ENCODE measurements around the gene LONRF3. TPM values are rescaled to one million over a fixed set of nuclear protein-coding genes. Genes with fewer than 3 reads are reported as not detected.
A peak's percentile ranks its signal among the peaks of the same experiment; 100 is the strongest.
"Not testable (repeated sequence)": the region's sequence is repeated elsewhere in the genome, so short reads cannot be mapped to it uniquely, and the experiment has no call there.

The LONRF3 gene
- total RNA-seq, 2 experiments from 2014 or later, result 1.6 TPM

DNA sequence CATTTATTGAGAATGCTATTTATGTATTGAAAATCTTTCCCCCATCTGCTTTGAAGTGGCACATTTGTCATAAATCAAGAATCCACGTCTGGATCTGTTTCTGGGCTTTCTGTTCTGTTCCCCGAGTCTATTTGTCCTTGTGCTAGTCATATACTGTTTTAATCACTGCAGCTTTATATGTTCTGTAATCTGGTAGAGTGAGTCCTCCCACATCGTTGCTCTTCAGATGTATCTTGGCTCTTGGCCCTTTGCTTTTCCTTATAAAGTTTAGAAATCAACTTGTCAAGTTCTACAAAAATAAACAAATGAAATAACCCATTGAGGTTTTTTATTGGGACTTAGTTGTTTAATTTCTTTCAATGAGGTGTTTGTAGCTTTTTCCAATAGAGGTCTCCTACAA lies 29.0 kb downstream of the LONRF3 start:
- Mint-ChIP-seq H3K27ac (no peak overlapping the region), H3K36me3 (no peaks in the 10 kb centered on the region), H3K9me3 (no peaks in the 10 kb centered on the region), H3K27me3 (no peaks in the 10 kb centered on the region), H3K4me3 (no peak overlapping the region), H3K4me1 (no peaks in the 10 kb centered on the region)
- POLR2A ChIA-PET, result no interaction called here
- DNase-seq (no peak), ATAC-seq (ENCODE audit: low read depth) (no peak)

DNA sequence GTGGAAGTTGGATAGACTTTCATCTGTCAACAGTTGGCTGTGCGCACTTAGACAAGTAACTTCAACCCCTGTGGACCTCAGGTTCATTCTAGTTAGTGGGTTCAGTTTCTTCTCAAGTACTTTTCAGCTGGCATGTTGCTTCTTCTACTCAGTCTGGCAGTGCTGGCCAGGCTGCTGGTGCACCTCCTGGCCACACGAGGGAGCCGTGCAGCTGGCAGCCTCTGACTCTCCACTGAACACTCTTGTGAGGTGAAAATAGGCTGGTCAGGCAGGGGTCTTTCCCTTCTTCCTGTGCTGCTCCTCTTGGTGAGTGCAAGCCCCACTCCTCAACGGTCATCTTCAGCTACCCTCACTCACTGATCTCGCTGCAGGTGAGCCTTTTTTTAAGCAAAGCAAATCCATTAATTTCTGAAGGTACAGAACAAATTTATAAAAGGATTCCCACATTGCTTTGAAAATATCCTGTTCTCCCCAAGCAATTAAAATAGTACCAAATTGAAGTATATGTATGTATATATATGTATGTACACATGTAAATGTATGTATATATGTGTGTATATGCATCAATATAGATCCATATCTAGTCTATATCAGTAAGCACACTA lies 30.6 kb downstream of the LONRF3 start:
- POLR2A ChIA-PET, result interaction anchor here (0.6 kb wide), 1 partner anchor 30 kb away, joined by 3 read pairs; the partner anchor contains the start of gene LONRF3

DNA sequence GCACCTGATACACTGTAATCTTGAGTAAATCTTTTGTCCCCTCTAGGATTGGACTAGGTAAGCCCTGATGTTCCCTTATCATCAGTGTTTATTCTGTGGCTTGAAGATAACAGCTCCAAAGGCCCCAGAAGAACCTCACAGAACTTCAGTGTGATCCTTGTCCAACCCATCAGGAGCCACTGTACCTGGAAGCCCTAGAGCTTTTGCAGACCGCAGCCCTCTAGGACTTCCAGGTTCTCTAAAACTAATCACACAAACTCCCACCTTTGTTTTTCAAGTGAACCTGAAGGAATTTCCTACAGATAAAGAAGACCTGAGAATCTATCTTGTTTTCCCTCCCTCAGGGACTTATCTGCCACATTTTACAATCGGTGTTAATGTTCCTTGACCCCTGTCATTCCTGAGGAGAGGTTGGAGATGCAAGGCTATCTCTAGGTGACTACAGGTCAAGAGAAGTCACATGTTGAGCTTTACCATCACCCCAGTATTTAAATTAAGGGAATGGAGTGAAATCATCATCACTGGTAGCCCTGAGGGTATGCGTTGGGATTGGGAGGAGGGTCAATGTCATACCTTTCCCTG lies 32.9 kb downstream of the LONRF3 start:
- ATAC-seq (ENCODE audit: low read depth) (no peak), DNase-seq (no peak)
- peaks cover 1% of the 10 kb centered on the region for H3K36me3 Mint-ChIP-seq
- H3K27me3 Mint-ChIP-seq, result no peaks in the 10 kb centered on the region
- H3K4me3 Mint-ChIP-seq, result no peak overlapping the region
- POLR2A ChIA-PET, result no interaction called here
- H3K27ac Mint-ChIP-seq, result no peak overlapping the region
- H3K9me3 Mint-ChIP-seq, result no peaks in the 10 kb centered on the region
- H3K4me1 Mint-ChIP-seq, result no peaks in the 10 kb centered on the region

More for the DNA sequence above, 30.6 kb downstream of the LONRF3 start:
- Mint-ChIP-seq H3K4me3 (no peak overlapping the region), H3K9me3 (no peaks in the 10 kb centered on the region), H3K27ac (no peak overlapping the region), H3K27me3 (no peaks in the 10 kb centered on the region), H3K36me3 (no peaks in the 10 kb centered on the region), H3K4me1 (no peaks in the 10 kb centered on the region)
- peak; percentile 50 for DNase-seq
- peak; percentile 61 for ATAC-seq (ENCODE audit: low read depth)

GRCh38 chrX:119008110-119008744 lies 33.8 kb downstream of the LONRF3 start:
- H3K4me1 Mint-ChIP-seq, result no peaks in the 10 kb centered on the region
- no peaks in the 10 kb centered on the region for H3K9me3 Mint-ChIP-seq
- peak; percentile 37 for DNase-seq
- no peaks in the 10 kb centered on the region for H3K27me3 Mint-ChIP-seq
- peaks cover 1% of the 10 kb centered on the region for H3K36me3 Mint-ChIP-seq
- POLR2A ChIA-PET, result no interaction called here
- no peak for ATAC-seq (ENCODE audit: low read depth)
- no peak overlapping the region for H3K27ac Mint-ChIP-seq
- no peak overlapping the region for H3K4me3 Mint-ChIP-seq

DNA sequence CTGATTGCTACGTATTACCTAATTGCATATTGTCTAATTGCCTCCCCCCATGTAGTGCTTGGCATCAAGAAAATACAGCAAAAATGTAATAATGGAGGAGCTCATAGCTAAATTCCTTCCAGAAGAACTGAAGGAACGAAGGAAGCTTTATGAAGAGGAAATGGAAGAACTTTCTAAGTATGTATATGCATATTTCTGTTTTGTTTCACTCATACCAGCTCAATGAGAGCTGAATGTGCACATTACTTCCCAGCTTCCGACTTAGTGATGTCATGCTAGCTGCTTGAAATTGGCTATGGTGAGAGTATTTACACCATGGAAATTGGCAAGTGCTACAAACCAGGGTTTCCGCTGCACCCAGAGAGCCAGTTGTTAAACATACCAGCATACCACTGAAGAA lies 34.7 kb downstream of the LONRF3 start:
- Mint-ChIP-seq H3K9me3 (no peaks in the 10 kb centered on the region), H3K27ac (no peak overlapping the region), H3K36me3 (peaks cover 1% of the 10 kb centered on the region), H3K4me3 (no peak overlapping the region), H3K4me1 (no peaks in the 10 kb centered on the region), H3K27me3 (no peaks in the 10 kb centered on the region)
- no peak for ATAC-seq (ENCODE audit: low read depth)
- POLR2A ChIA-PET, result no interaction called here
- no peak for DNase-seq

DNA sequence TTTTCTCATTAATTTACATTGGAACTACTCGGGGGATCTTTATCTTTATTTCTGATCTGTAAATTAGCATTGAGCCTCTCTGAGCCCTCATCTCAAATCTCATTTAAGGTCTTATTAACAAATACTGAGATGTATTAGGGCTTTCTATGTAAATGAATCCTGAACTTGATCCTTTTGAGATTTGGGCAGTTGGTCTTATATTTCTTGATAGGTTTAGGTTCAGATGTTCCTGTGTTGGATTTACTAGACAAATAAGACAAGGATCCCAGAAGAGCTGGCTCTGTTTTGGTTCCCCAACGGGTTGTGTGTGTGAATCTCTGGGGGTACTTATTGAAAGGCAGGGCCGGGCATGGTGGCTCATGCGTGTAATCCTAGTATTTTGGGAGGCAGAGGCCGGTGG lies 36.1 kb downstream of the LONRF3 start:
- no peak overlapping the region for H3K4me3 Mint-ChIP-seq
- H3K9me3 Mint-ChIP-seq, result no peaks in the 10 kb centered on the region
- H3K27me3 Mint-ChIP-seq, result no peaks in the 10 kb centered on the region
- POLR2A ChIA-PET, result no interaction called here
- peaks cover 6% of the 10 kb centered on the region for H3K4me1 Mint-ChIP-seq
- H3K36me3 Mint-ChIP-seq, result peaks cover 1% of the 10 kb centered on the region
- DNase-seq (no peak), ATAC-seq (ENCODE audit: low read depth) (no peak)
- H3K27ac Mint-ChIP-seq, result no peak overlapping the region

- POLR2A ChIA-PET, result no interaction called here
- Mint-ChIP-seq H3K4me3 (no peak overlapping the region), H3K9me3 (no peaks in the 10 kb centered on the region), H3K4me1 (peaks cover 11% of the 10 kb centered on the region), H3K36me3 (peaks cover 1% of the 10 kb centered on the region), H3K27me3 (no peaks in the 10 kb centered on the region), H3K27ac (no peak overlapping the region)
- DNase-seq (no peak), ATAC-seq (ENCODE audit: low read depth) (no peak)
Observed at GRCh38 chrX:119013164-119013563, 38.7 kb downstream of the LONRF3 start.

DNA sequence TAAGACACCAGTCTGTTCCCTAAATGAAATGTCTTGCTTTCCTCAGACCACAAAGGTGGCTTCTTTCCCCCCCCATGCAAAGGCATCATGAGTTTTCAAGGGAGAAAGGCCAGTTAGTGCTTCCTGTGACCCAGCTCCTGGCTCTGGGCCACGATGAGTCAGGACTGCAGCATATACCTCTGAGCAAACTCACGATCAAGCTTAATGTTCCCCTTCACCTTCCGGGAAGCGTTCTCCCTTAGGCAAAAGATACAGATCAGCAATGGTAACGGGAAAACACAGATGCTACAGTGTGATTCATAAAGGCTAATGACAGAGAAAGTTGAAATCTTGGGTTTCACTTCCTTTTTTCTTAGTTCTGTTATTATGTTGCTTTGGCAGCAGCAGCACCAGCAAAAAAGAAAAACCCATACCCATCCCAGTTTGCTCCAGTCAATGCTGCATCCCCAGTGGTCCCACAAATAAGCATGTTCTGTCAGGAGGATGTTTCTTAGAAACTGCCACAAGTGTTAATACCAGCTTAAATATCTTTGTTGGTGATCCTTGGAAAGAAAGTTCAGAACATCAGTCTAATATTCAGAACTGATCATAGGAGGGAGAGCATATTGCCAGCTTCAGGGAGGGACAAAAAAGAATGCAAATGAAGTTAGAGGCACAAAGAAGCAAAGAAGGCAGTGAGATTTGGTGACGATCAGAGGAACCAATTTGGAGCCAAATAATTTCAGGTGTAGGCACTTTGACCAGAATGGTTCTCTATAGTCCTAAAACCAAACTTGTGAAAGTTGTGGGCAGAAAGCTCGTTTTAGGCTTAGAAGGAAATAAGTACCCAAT lies 41.2 kb downstream of the LONRF3 start:
- no peak overlapping the region for H3K27ac Mint-ChIP-seq
- H3K9me3 Mint-ChIP-seq, result no peaks in the 10 kb centered on the region
- no peak overlapping the region for H3K4me3 Mint-ChIP-seq
- POLR2A ChIA-PET, result no interaction called here
- H3K36me3 Mint-ChIP-seq, result peaks cover 1% of the 10 kb centered on the region
- peak; percentile 33 for ATAC-seq (ENCODE audit: low read depth)
- no peak for DNase-seq
- no peaks in the 10 kb centered on the region for H3K27me3 Mint-ChIP-seq
- peaks cover 11% of the 10 kb centered on the region for H3K4me1 Mint-ChIP-seq

DNA sequence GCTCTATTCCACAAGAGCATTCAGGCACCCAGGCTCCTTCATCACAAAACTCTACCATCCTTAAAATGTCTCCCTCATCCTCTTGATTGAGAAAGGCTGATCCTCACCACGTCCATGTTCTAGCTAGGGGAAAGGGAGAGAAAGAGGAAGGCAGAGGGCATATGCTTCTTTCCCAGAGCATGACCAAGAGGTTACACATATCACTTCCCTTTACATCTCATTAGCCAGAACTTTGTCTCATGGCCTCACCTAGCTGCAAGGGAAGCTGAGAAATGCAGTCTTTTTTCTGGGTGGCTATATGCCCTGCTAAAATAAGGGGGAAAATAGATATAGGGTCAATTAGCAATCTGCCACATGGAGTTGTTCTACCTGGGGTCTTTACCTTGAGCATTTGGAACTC lies 42.7 kb downstream of the LONRF3 start:
- H3K27me3 Mint-ChIP-seq, result no peaks in the 10 kb centered on the region
- H3K36me3 Mint-ChIP-seq, result no peaks in the 10 kb centered on the region
- ATAC-seq (ENCODE audit: low read depth) (no peak), DNase-seq (no peak)
- POLR2A ChIA-PET, result no interaction called here
- H3K27ac Mint-ChIP-seq, result no peak overlapping the region
- H3K4me3 Mint-ChIP-seq, result no peak overlapping the region
- H3K4me1 Mint-ChIP-seq, result peaks cover 11% of the 10 kb centered on the region
- H3K9me3 Mint-ChIP-seq, result no peaks in the 10 kb centered on the region

- ATAC-seq (ENCODE audit: low read depth) (no peak), DNase-seq (no peak)
- POLR2A ChIA-PET, result no interaction called here
- Mint-ChIP-seq H3K4me3 (no peak overlapping the region), H3K27ac (no peak overlapping the region), H3K36me3 (no peaks in the 10 kb centered on the region), H3K27me3 (no peaks in the 10 kb centered on the region), H3K4me1 (no peaks in the 10 kb centered on the region), H3K9me3 (no peaks in the 10 kb centered on the region)
Observed at GRCh38 chrX:119025900-119026299, 51.5 kb downstream of the LONRF3 start.

- H3K4me1 Mint-ChIP-seq; H3K27ac Mint-ChIP-seq; DNase-seq; H3K36me3 Mint-ChIP-seq; POLR2A ChIA-PET; ATAC-seq (ENCODE audit: low read depth); H3K27me3 Mint-ChIP-seq; H3K9me3 Mint-ChIP-seq; H3K4me3 Mint-ChIP-seq: not testable (repeated sequence)
Observed at GRCh38 chrX:119026344-119026743, 51.9 kb downstream of the LONRF3 start.

- DNase-seq; H3K27ac Mint-ChIP-seq; H3K27me3 Mint-ChIP-seq; H3K36me3 Mint-ChIP-seq; H3K9me3 Mint-ChIP-seq; H3K4me3 Mint-ChIP-seq; ATAC-seq (ENCODE audit: low read depth); H3K4me1 Mint-ChIP-seq; POLR2A ChIA-PET: not testable (repeated sequence)
Observed at GRCh38 chrX:119027960-119028732, 53.7 kb downstream of the LONRF3 start.

- POLR2A ChIA-PET, result no interaction called here
- Mint-ChIP-seq H3K4me1 (no peaks in the 10 kb centered on the region), H3K36me3 (no peaks in the 10 kb centered on the region), H3K27me3 (peaks cover 2% of the 10 kb centered on the region), H3K9me3 (peaks cover under 1% of the 10 kb centered on the region), H3K27ac (no peak overlapping the region), H3K4me3 (no peak overlapping the region)
- DNase-seq (no peak), ATAC-seq (ENCODE audit: low read depth) (no peak)
Observed at GRCh38 chrX:119028733-119029330, 54.4 kb downstream of the LONRF3 start.
